ENCODE data around the gene SIMC1. TPM values are rescaled to one million over a fixed set of nuclear protein-coding genes. Genes with fewer than 3 reads are reported as not detected.

Gene SIMC1
- total RNA-seq, 1 donor from 2014 or later, result 43.4 TPM

DNA sequence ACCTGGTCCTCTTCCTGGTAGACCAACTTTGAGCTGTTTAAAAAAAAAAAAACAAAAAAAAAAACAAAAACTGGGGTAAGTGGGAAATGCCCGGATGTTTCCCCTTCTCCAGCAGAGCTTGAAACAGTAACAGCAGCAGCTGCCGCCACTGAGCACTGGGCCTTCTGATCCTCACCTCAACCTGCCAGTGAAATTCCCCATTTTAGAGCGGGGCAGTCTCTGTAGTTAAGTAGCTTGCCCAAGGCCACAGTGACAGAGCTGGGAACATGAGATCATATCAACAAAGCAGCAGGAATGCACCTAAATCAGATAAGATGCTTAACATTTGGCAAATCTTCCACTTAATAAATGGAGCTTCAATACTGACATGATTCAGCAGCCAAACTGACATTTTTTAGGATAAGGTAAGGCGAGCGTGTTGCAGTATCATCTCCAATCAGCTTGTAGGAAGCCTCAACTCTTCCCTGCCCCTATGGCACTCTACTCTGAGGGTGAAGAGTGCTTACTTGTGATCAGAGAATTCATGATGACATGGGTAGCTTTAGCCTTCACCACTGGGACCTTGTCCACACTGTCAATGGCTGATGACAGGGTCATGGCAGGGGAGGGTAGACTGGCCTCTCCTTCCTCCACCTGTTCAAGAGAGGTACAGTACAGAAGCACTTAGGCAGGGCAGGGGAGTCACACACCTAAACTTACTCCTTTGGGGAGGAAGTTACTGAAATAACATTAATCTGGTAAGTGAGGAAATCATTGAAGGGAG, 114.1 kb downstream of the SIMC1 start:
- Mint-ChIP-seq H3K4me1 (peaks cover 2% of the 10 kb centered on the region), H3K27me3 (ENCODE audit: low read depth) (no peaks in the 10 kb centered on the region), H3K36me3 (peaks cover 52% of the 10 kb centered on the region), H3K9me3 (no peaks in the 10 kb centered on the region), H3K27ac (peak overlapping the region; percentile 58), H3K4me3 (no peak overlapping the region)
- TF ChIP-seq, protein P1, sequence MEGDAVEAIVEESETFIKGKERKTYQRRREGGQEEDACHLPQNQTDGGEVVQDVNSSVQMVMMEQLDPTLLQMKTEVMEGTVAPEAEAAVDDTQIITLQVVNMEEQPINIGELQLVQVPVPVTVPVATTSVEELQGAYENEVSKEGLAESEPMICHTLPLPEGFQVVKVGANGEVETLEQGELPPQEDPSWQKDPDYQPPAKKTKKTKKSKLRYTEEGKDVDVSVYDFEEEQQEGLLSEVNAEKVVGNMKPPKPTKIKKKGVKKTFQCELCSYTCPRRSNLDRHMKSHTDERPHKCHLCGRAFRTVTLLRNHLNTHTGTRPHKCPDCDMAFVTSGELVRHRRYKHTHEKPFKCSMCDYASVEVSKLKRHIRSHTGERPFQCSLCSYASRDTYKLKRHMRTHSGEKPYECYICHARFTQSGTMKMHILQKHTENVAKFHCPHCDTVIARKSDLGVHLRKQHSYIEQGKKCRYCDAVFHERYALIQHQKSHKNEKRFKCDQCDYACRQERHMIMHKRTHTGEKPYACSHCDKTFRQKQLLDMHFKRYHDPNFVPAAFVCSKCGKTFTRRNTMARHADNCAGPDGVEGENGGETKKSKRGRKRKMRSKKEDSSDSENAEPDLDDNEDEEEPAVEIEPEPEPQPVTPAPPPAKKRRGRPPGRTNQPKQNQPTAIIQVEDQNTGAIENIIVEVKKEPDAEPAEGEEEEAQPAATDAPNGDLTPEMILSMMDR (IDR thresholded peaks at IDR 0.05; ENCODE audit: unreplicated experiment), result no peak
- DNase-seq (ENCODE audit: low spot score in 2 of 2, unreplicated experiment in 2 of 2), result no peak

DNA sequence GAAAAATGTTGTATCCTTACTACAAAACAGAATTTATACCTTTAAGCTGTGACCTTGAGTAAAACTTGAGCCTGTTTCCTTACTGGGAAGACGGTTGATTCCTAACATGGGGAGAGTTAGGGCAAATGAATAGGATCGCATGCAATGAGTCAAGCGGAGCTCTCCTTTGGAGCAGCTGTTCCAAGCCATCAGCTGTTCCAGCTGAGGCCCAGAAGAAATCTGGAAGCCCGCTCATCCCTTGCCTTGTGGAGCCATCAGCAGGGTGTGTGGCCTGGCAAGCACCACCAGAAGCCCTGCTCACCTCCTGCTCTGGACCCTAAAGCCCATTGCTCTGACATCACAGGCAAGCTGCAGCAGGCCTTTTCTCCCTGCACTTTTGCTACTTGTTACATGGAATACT, 115.3 kb downstream of the SIMC1 start:
- H3K4me3 Mint-ChIP-seq, result no peak overlapping the region
- peaks cover 50% of the 10 kb centered on the region for H3K36me3 Mint-ChIP-seq
- TF ChIP-seq, protein P1 (IDR thresholded peaks at IDR 0.05; ENCODE audit: unreplicated experiment), result no peak
- H3K27ac Mint-ChIP-seq, result no peak overlapping the region
- DNase-seq (ENCODE audit: low spot score in 2 of 2, unreplicated experiment in 2 of 2), result no peak
- H3K4me1 Mint-ChIP-seq, result peaks cover 2% of the 10 kb centered on the region
- no peaks in the 10 kb centered on the region for H3K9me3 Mint-ChIP-seq
- no peaks in the 10 kb centered on the region for H3K27me3 Mint-ChIP-seq (ENCODE audit: low read depth)

DNA sequence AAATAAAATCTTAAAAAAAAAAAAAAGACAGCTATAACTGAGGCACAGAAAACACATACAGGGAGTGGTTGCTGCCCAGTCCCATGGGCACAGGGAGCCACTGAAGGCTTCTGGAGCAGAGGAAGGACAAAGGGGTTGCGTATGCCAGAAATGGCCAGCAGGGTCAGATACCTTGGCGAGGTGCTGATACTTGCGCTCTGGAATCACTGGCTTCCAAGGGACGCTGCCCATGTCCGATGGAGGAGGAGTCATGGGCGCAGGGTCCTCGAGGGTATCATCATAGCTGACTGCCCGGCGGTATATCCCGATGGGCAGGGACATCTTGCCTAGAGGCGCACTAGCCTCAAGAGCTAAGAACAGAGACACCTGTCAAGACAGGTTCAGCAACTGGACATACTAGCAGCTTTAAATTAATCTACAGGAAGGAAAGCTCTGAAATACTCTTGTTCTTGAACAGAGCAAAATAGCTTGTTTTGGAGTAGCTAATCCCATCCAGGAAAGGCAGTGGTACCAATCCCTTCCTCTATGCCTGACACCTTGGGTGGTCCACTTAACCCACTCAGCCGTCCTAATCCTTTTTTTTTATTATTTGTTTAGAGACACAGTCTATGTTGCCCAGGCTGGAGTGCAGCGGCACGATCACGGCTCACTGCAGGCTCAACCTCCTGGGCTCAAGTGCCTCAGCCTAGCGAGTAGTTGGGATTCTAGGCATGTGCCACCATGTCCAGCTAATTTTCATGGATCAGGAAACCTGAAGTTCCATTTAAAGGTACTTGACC, 117.4 kb downstream of the SIMC1 start:
- peaks cover 34% of the 10 kb centered on the region for H3K36me3 Mint-ChIP-seq
- TF ChIP-seq, protein P1 (IDR thresholded peaks at IDR 0.05; ENCODE audit: unreplicated experiment), result no peak
- H3K27ac Mint-ChIP-seq, result no peak overlapping the region
- H3K27me3 Mint-ChIP-seq (ENCODE audit: low read depth), result no peaks in the 10 kb centered on the region
- peaks cover 7% of the 10 kb centered on the region for H3K4me1 Mint-ChIP-seq
- H3K4me3 Mint-ChIP-seq, result no peak overlapping the region
- H3K9me3 Mint-ChIP-seq, result no peaks in the 10 kb centered on the region
- no peak for DNase-seq (ENCODE audit: low spot score in 2 of 2, unreplicated experiment in 2 of 2)

DNA sequence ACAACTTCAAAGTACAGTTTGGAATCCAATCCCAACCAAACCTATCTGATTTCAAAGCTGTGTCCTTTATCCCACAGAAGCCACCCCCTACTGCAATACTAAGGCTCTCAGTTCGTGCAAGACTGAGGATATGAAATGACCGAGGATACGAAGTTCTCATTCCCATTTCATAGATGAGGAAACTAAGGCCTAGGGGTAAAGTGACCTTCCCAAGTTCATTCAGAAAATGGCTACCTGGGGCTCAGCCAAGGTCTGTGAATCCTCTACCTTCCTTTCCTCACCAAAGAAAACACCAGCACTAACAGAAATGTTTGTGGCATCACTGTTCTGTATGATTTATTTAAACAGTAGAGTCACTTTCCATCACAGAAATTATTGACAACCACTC, 117.9 kb downstream of the SIMC1 start:
- TF ChIP-seq, protein P1 (IDR thresholded peaks at IDR 0.05; ENCODE audit: unreplicated experiment), result no peak
- Mint-ChIP-seq H3K4me3 (no peak overlapping the region), H3K9me3 (no peaks in the 10 kb centered on the region), H3K36me3 (peaks cover 31% of the 10 kb centered on the region), H3K4me1 (peaks cover 7% of the 10 kb centered on the region), H3K27me3 (ENCODE audit: low read depth) (no peaks in the 10 kb centered on the region), H3K27ac (no peak overlapping the region)
- no peak for DNase-seq (ENCODE audit: low spot score in 2 of 2, unreplicated experiment in 2 of 2)

DNA sequence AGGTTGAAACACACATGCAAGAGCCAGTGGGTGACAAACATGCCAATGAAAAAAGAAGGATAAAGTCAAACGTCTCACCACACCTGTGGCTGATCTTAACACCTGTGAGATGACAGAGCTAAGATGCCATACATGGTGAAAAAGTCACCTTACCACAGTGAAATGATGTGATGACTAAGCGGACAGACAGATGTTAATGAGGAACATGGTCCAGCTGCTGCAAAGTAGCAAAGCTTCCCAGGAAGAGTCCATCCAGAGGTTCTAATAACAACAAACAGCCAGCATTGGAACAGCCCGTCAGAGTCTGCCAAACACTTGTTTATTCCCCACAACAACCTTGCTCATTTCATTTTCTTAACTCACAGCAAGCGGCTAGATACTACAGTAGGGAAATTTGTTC, 121.4 kb downstream of the SIMC1 start:
- H3K9me3 Mint-ChIP-seq, result no peaks in the 10 kb centered on the region
- H3K27me3 Mint-ChIP-seq (ENCODE audit: low read depth), result peaks cover 17% of the 10 kb centered on the region
- peaks cover 15% of the 10 kb centered on the region for H3K36me3 Mint-ChIP-seq
- no peak for DNase-seq (ENCODE audit: low spot score in 2 of 2, unreplicated experiment in 2 of 2)
- H3K4me1 Mint-ChIP-seq, result peaks cover 9% of the 10 kb centered on the region
- peak overlapping the region; percentile 61 for H3K4me3 Mint-ChIP-seq
- peak overlapping the region; percentile 74 for H3K27ac Mint-ChIP-seq
- TF ChIP-seq, protein P1 (IDR thresholded peaks at IDR 0.05; ENCODE audit: unreplicated experiment), result no peak
